GM12878 (cell line): Measurements from ENCODE around the gene LMO7. TPM values are rescaled to one million over a fixed set of nuclear protein-coding genes. Genes with fewer than 3 reads are reported as not detected.

ENCODE experiments used
- ATAC-seq: fragments of 200-7000 bp; cut with Tn5 transposase; 3 replicates; pipeline ENCODE4 v1.9.1; 2020; ENCODE audit warnings: mild to moderate bottlenecking, moderate library complexity
- BruUV-seq: library from RNA; stranded (reverse); fragments of 400-500 nt; replicated peaks from 2 replicates; lab custom pipeline; 2021; lab: Mats Ljungman, UMichigan
- CTCF ChIA-PET: fragments of 300-600 bp; sonication (Branson Sonifier 250); formaldehyde crosslinking; extraction: SDS; loops from one replicate; lab custom pipeline; 2021; ENCODE audit warnings: inconsistent platforms; lab: Yijun Ruan, JAX
- POLR2A ChIA-PET: fragments of 350-600 bp; formaldehyde crosslinking; extraction: SDS; loops from one replicate; lab custom pipeline; 2021; ENCODE audit warnings: inconsistent platforms; lab: Charles Lee
- RAD21 ChIA-PET: fragments of 300-600 bp; sonication (Branson Sonifier 250); formaldehyde crosslinking; loops from one replicate; lab custom pipeline; 2023; ENCODE audit warnings: antibody characterized with exemption; ENCODE audit not compliant: unreplicated experiment; lab: Charles Lee
- SMC1A ChIA-PET: fragments of 300-600 bp; sonication (Branson Sonifier 250); formaldehyde crosslinking; loops from one replicate; lab custom pipeline; 2023; ENCODE audit not compliant: unreplicated experiment, uncharacterized antibody; lab: Charles Lee
- DNase-seq: peaks from one replicate; pipeline ENCODE4 v3.0.0-alpha.2; 2011; ENCODE audit warnings: low read depth, low spot score
- FAIRE-seq: peaks from 3 replicates; lab custom pipeline; 2011; peaks lifted over from hg19 to GRCh38; lab: Jason Lieb, UNC
- H2AFZ ChIP-seq: 2 replicates; pipeline ENCODE4 v1.6.0; 2011; ENCODE audit warnings: low read depth, low read length, control low read depth; ENCODE audit not compliant: control insufficient read depth
- H3K27ac ChIP-seq: 2 replicates; pipeline ENCODE4 v1.5.1; 2011; ENCODE audit warnings: control low read depth; ENCODE audit not compliant: control insufficient read depth, insufficient read depth
- H3K27me3 ChIP-seq, 2 experiments: replicated peaks in 1 of 2; 2 replicates each; pipeline versions ENCODE4 v1.6.0 to v1.6.1; 2011; ENCODE audit warnings: low read length in 1 of 2; ENCODE audit not compliant: control insufficient read depth in 2 of 2, insufficient read depth in 2 of 2
- H3K36me3 ChIP-seq, 2 experiments: 2 replicates each; pipeline ENCODE4 v1.5.1; 2011; ENCODE audit warnings: low read length in 1 of 2; ENCODE audit not compliant: control insufficient read depth in 2 of 2, insufficient read depth in 2 of 2
- H3K4me1 ChIP-seq: 2 replicates; pipeline ENCODE4 v1.6.1; 2011; ENCODE audit warnings: mild to moderate bottlenecking, low read length, moderate library complexity, mixed read lengths; ENCODE audit not compliant: control insufficient read depth, insufficient read depth
- H3K4me2 ChIP-seq: 2 replicates; pipeline ENCODE4 v1.6.0; 2011; ENCODE audit warnings: control low read depth; ENCODE audit not compliant: control insufficient read depth, insufficient read depth
- H3K4me3 ChIP-seq: fragments of 200-600 bp; sonication (generic); 2 replicates; pipeline ENCODE4 v1.5.1; 2016
- H3K79me2 ChIP-seq: 2 replicates; pipeline ENCODE4 v1.6.0; 2011; ENCODE audit warnings: low read length; ENCODE audit not compliant: control insufficient read depth, insufficient read depth
- H3K9ac ChIP-seq: 2 replicates; pipeline ENCODE4 v1.8.0; 2011; ENCODE audit warnings: low read length, control low read depth, mixed read lengths; ENCODE audit not compliant: control insufficient read depth, insufficient read depth
- H3K9me3 ChIP-seq: replicated peaks from 3 replicates; pipeline ENCODE4 v1.5.1; 2011; ENCODE audit warnings: mild to moderate bottlenecking, low read length; ENCODE audit not compliant: control insufficient read depth, insufficient read depth
- H4K20me1 ChIP-seq: 2 replicates; pipeline ENCODE4 v1.6.0; 2011; ENCODE audit not compliant: control insufficient read depth, insufficient read depth
- ATF2 ChIP-seq: IDR thresholded peaks from 2 replicates; pipeline ENCODE4 v1.6.1; 2012; ENCODE audit warnings: low read length, inconsistent platforms
- ATF3 ChIP-seq: IDR thresholded peaks from 2 replicates; pipeline ENCODE4 v1.6.1; 2011; ENCODE audit warnings: low read depth, mild to moderate bottlenecking, low read length, moderate library complexity, borderline replicate concordance; ENCODE audit errors: extremely low read depth
- EP300 ChIP-seq, 2 experiments: fragments of 150-350 bp in 1 of 2; IDR thresholded peaks; 2 replicates each; pipeline ENCODE4 v1.6.1; 2011 to 2012; ENCODE audit warnings: low read depth in 2 of 2, low read length in 2 of 2, borderline replicate concordance in 1 of 2, improper control_type of control experiment in 1 of 2, inconsistent platforms in 1 of 2; ENCODE audit not compliant: control insufficient read depth in 1 of 2
- FOXM1 ChIP-seq: IDR thresholded peaks from 2 replicates; pipeline ENCODE4 v1.6.1; 2012; ENCODE audit warnings: low read depth, mild to moderate bottlenecking, inconsistent platforms, low read length, moderate library complexity
- PBX3 ChIP-seq: IDR thresholded peaks from 2 replicates; pipeline ENCODE4 v1.6.1; 2011; ENCODE audit warnings: mild to moderate bottlenecking, low read depth, low read length, moderate library complexity; ENCODE audit not compliant: insufficient replicate concordance
- SMAD5 ChIP-seq: IDR thresholded peaks from 2 replicates; pipeline ENCODE4 v1.6.1; 2016; ENCODE audit warnings: antibody characterized with exemption, low read depth
- SMC3 ChIP-seq: IDR thresholded peaks from 2 replicates; pipeline ENCODE4 v1.6.1; 2011; ENCODE audit warnings: low read length, improper control_type of control experiment, borderline replicate concordance
- SPI1 ChIP-seq: IDR thresholded peaks from 2 replicates; pipeline ENCODE4 v1.6.1; 2011; ENCODE audit warnings: low read depth, mild to moderate bottlenecking, low read length, moderate library complexity, borderline replicate concordance; ENCODE audit not compliant: insufficient read depth
- USF2 ChIP-seq: IDR thresholded peaks from 2 replicates; pipeline ENCODE4 v1.6.1; 2011; ENCODE audit warnings: low read depth, low read length, improper control_type of control experiment, borderline replicate concordance
- ZBTB33 ChIP-seq: fragments of 450-650 bp; IDR thresholded peaks from 2 replicates; pipeline ENCODE4 v1.6.1; 2017; ENCODE audit warnings: mild to moderate bottlenecking
- ZNF687 ChIP-seq: fragments of 450-650 bp; IDR thresholded peaks from 2 replicates; pipeline ENCODE4 v1.6.1; 2017; ENCODE audit warnings: mild to moderate bottlenecking, moderate library complexity
- WGBS: methylation state at CpG from one replicate; pipeline ENCODE4 v1.1.6; 2016; ENCODE audit warnings: low lambda C conversion rate; ENCODE audit not compliant: insufficient replicate concordance, insufficient coverage; ENCODE audit errors: missing lambda C conversion rate; 5-methylcytosine and 5-hydroxymethylcytosine counted together
- in situ Hi-C: fragments of 300-500 bp; cut with MboI; formaldehyde crosslinking; loops from 9 replicates; pipeline ENCODE4 v1.14.3; 2018; ENCODE audit warnings: mixed read lengths
- intact Hi-C: fragments of 100-400 bp; cut with micrococcal nuclease; formaldehyde crosslinking; loops from one replicate; pipeline ENCODE4 v1.14.2; 2022; ENCODE audit not compliant: unreplicated experiment
- polyA plus RNA-seq, 11 experiments: library from polyadenylated mRNA; depleted of rRNA in 4 of 11; unstranded in 6 of 11; stranded (reverse) in 5 of 11; fragments of >200 nt; fragmentation: Nextera tagmentation in 4 of 11; fragmentation: Illumina TruSeq in 1 of 11; extraction: Ambion mirVana in 4 of 11; extraction: Trizol in 1 of 11; gene quantifications; 1 replicate in 1 of 11; 2 replicates in 10 of 11; pipeline versions ENCODE4 v1.2.1 to v1.2.3, GENCODE V29; 2011 to 2016; ENCODE audit warnings: inconsistent platforms in 2 of 11, missing spikeins in 2 of 11, low read depth in 1 of 11
- total RNA-seq, 4 experiments: library from RNA; depleted of rRNA in 3 of 4; stranded (reverse); fragments of >200 nt in 3 of 4; fragmentation: Illumina TruSeq in 1 of 4; extraction: Trizol in 1 of 4; gene quantifications; 2 replicates each; pipeline versions ENCODE4 v1.2.1 to v1.2.3, GENCODE V29; 2013 to 2021

The LMO7 gene
- total and polyA plus RNA-seq, 10 of the 15 experiments (the other 5 are each of a cell fraction or from before 2014, with no cell fraction given) = 8.5 to 67.8 (median 36.8) TPM

- ChIA-PET POLR2A (interaction anchor here (1.0 kb wide), 1 partner anchor 10 kb away, joined by 3 read pairs; no protein-coding TSS in a partner anchor), RAD21 (interaction anchor here (1.3 kb wide), 1 partner anchor 110 kb away, joined by 3 read pairs; no protein-coding TSS in a partner anchor), SMC1A (interaction anchor here (1.1 to 2.7 kb wide), 3 partner anchors 10 to 111 kb away, joined by 3 to 11 read pairs (median 4); no protein-coding TSS in a partner anchor), CTCF (interaction anchor here (4.1 kb wide), 1 partner anchor 109 kb away, joined by 18 read pairs; no protein-coding TSS in a partner anchor)
- Histone ChIP-seq H3K9me3 (no peaks in the 10 kb centered on the region; the same call in 2 of the 3 replicates), H4K20me1 (no peaks in the 10 kb centered on the region), H3K36me3 (no peaks in the 10 kb centered on the region), H2AFZ (no peak overlapping the region), H3K27ac (no peak overlapping the region), H3K27me3 (no peaks in the 10 kb centered on the region), H3K4me3 (no peak overlapping the region), H3K79me2 (no peaks in the 10 kb centered on the region), H3K4me1 (no peaks in the 10 kb centered on the region), H3K9ac (no peak overlapping the region), H3K4me2 (no peak overlapping the region)
- BruUV-seq = no TSS peak
- in situ Hi-C loops = no loop called here
- ATAC-seq = no peak
- intact Hi-C loops = no loop called here
- WGBS = 82% methylated on average over 7 of the region's 7 CpGs
- TF ChIP-seq ZBTB33 (no peak), SMAD5 (no peak), SMC3 (no peak), ATF3 (no peak), ATF2 (no peak), USF2 (no peak), PBX3 (no peak), ZNF687 (no peak), FOXM1 (no peak), SPI1 (no peak), EP300 (IDR thresholded peaks at IDR 0.05; ENCODE audit: borderline replicate concordance in 1 of 2, control insufficient read depth in 1 of 2, low read depth in 2 of 2, low read length in 2 of 2) (no peak)
- no peak for FAIRE-seq
- no peak for DNase-seq
Measured at GRCh38 chr13:75806117-75806516, 170.0 kb downstream of the LMO7 start.
